Endothelial cell of umbilical vein (primary cell): Measurements from ENCODE around the gene UEVLD. TPM values are rescaled to one million over a fixed set of nuclear protein-coding genes. Genes with fewer than 3 reads are reported as not detected.

Experiments
- BruUV-seq: library from RNA; stranded (reverse); fragments of 400-500 nt; replicated peaks from 2 replicates; lab custom pipeline; 2021; lab: Mats Ljungman, UMichigan
- CTCF ChIA-PET: fragments of 300-600, 350-600 bp; sonication (Branson Sonifier 250); formaldehyde crosslinking; loops from one replicate; lab custom pipeline; 2021; ENCODE audit warnings: antibody characterized with exemption, inconsistent platforms; lab: Charles Lee
- POLR2A ChIA-PET: fragments of 300-600, 350-600 bp; sonication (Branson Sonifier 250); formaldehyde crosslinking; loops from one replicate; lab custom pipeline; 2021; ENCODE audit warnings: antibody characterized with exemption, inconsistent platforms; lab: Charles Lee
- DNase-seq: peaks from one replicate; pipeline ENCODE4 v3.0.0-alpha.2; 2011; ENCODE audit warnings: low read depth, low spot score
- FAIRE-seq: peaks from 2 replicates; lab custom pipeline; 2011; peaks lifted over from hg19 to GRCh38; lab: Jason Lieb, UNC
- H2AFZ ChIP-seq: 2 replicates; pipeline ENCODE4 v1.6.0; 2012; ENCODE audit warnings: low read depth, low read length, control low read depth, inconsistent platforms
- H3K27ac ChIP-seq: 2 replicates; pipeline ENCODE4 v1.5.1; 2011; ENCODE audit warnings: low read depth, mild to moderate bottlenecking, control low read depth, low read length, moderate library complexity; ENCODE audit not compliant: insufficient read depth
- H3K27me3 ChIP-seq, 2 experiments: 2 replicates each; pipeline versions ENCODE4 v1.6.0 to v1.6.1; 2011; ENCODE audit warnings: low read length in 2 of 2, mixed read lengths in 1 of 2; ENCODE audit not compliant: control insufficient read depth in 2 of 2, insufficient read depth in 2 of 2
- H3K36me3 ChIP-seq, 2 experiments: 2 replicates in 1 of 2; 3 replicates in 1 of 2; pipeline ENCODE4 v1.5.1; 2011; ENCODE audit warnings: low read length in 2 of 2, mild to moderate bottlenecking in 1 of 2, moderate library complexity in 1 of 2; ENCODE audit not compliant: control insufficient read depth in 2 of 2, insufficient read depth in 2 of 2; ENCODE audit errors: extremely low read depth in 1 of 2
- H3K4me1 ChIP-seq: 3 replicates; pipeline ENCODE4 v1.5.1; 2011; ENCODE audit warnings: mild to moderate bottlenecking, low read length; ENCODE audit not compliant: control insufficient read depth, insufficient read depth; ENCODE audit errors: extremely low read depth
- H3K4me2 ChIP-seq: 2 replicates; pipeline ENCODE4 v1.6.1; 2011; ENCODE audit warnings: low read length, control low read depth, mixed read lengths; ENCODE audit not compliant: insufficient read depth
- H3K4me3 ChIP-seq, 3 experiments: fragments of 200-600 bp in 1 of 3; sonication (generic), shearing (Covaris generic) in 1 of 3; replicated peaks in 1 of 3; 2 replicates each; pipeline ENCODE4 v1.5.1; 2011 to 2016; ENCODE audit warnings: control low read depth in 3 of 3, low read length in 3 of 3, mild to moderate bottlenecking in 2 of 3, inconsistent platforms in 1 of 3, low read depth in 1 of 3, moderate library complexity in 1 of 3; ENCODE audit not compliant: insufficient read depth in 1 of 3
- H3K79me2 ChIP-seq: 2 replicates; pipeline ENCODE4 v1.6.0; 2012; ENCODE audit warnings: low read length, inconsistent platforms; ENCODE audit not compliant: control insufficient read depth, insufficient read depth
- H3K9ac ChIP-seq: replicated peaks from 2 replicates; pipeline ENCODE3; 2011; ENCODE audit warnings: low read length, control low read depth; ENCODE audit not compliant: insufficient read depth; ENCODE audit errors: extremely low read depth
- H3K9me1 ChIP-seq: replicated peaks from 3 replicates; pipeline ENCODE4 v1.6.0; 2011; ENCODE audit warnings: mild to moderate bottlenecking, low read length; ENCODE audit not compliant: control insufficient read depth, insufficient read depth; ENCODE audit errors: extremely low read depth
- H3K9me3 ChIP-seq: replicated peaks from 2 replicates; pipeline ENCODE4 v1.5.1; 2012; ENCODE audit warnings: low read length, inconsistent platforms; ENCODE audit not compliant: control insufficient read depth, insufficient read depth
- H4K20me1 ChIP-seq: replicated peaks from 2 replicates; pipeline ENCODE3; 2011; ENCODE audit warnings: mild to moderate bottlenecking, low read length; ENCODE audit not compliant: control insufficient read depth, insufficient read depth; ENCODE audit errors: extremely low read depth
- CTCF ChIP-seq, 2 donors: IDR thresholded peaks; 1 replicate in 1 of 2; 2 replicates in 1 of 2; pipeline ENCODE4 v1.5.1; 2011; ENCODE audit warnings: low read length in 2 of 2, mild to moderate bottlenecking in 2 of 2, moderate library complexity in 2 of 2, control low read depth in 1 of 2, inconsistent platforms in 1 of 2, low read depth in 1 of 2; ENCODE audit not compliant: insufficient read depth in 1 of 2; ENCODE audit errors: extremely low read depth in 1 of 2
- EZH2 ChIP-seq: IDR thresholded peaks from 2 replicates; pipeline ENCODE4 v1.6.1; 2012; ENCODE audit warnings: borderline replicate concordance, low read depth, mild to moderate bottlenecking, moderate library complexity, low read length, inconsistent platforms; ENCODE audit not compliant: severe bottlenecking
- FOS ChIP-seq: IDR thresholded peaks from 2 replicates; pipeline ENCODE4 v1.6.1; 2011; ENCODE audit warnings: mild to moderate bottlenecking, low read length, moderate library complexity, borderline replicate concordance; ENCODE audit not compliant: insufficient read depth
- GATA2 ChIP-seq: IDR thresholded peaks from 2 replicates; pipeline ENCODE4 v1.7.0; 2011; ENCODE audit warnings: low read depth, mild to moderate bottlenecking, moderate library complexity, mixed read lengths, low read length; ENCODE audit not compliant: insufficient read length, insufficient read depth
- JUN ChIP-seq: IDR thresholded peaks from 2 replicates; pipeline ENCODE4 v1.6.1; 2011; ENCODE audit warnings: borderline replicate concordance, low read depth; ENCODE audit not compliant: insufficient read length, insufficient read depth
- MAX ChIP-seq: IDR thresholded peaks from 2 replicates; pipeline ENCODE4 v1.6.1; 2011; ENCODE audit not compliant: insufficient read depth, insufficient read length
- MYC ChIP-seq: IDR thresholded peaks from one replicate; pipeline ENCODE4 v1.6.1; 2011; ENCODE audit warnings: mild to moderate bottlenecking, low read depth, low read length
- POLR2A ChIP-seq: IDR thresholded peaks from 2 replicates; pipeline ENCODE4 v1.6.1; 2012; ENCODE audit warnings: low read depth, mild to moderate bottlenecking, control low read depth, low read length
- POLR2AphosphoS5 ChIP-seq: IDR thresholded peaks from 2 replicates; pipeline ENCODE4 v1.6.1; 2012; ENCODE audit warnings: low read depth, mild to moderate bottlenecking, control low read depth, low read length, moderate library complexity; ENCODE audit not compliant: insufficient read depth
- dilution Hi-C: fragments of 300-500 bp; cut with MboI; formaldehyde crosslinking; loops from one replicate; pipeline ENCODE4 v1.15.0; 2019; ENCODE audit warnings: low sequenced_read_pairs; ENCODE audit not compliant: extremely low pct_ligation_motif_present
- intact Hi-C: fragments of 100-400 bp; cut with micrococcal nuclease; formaldehyde crosslinking; loops from one replicate; pipeline ENCODE4 v1.10.0; 2022
- polyA plus RNA-seq, 4 experiments: library from polyadenylated mRNA; depleted of rRNA in 3 of 4; stranded (reverse) in 3 of 4; unstranded in 1 of 4; fragments of >200 nt; gene quantifications; 2 replicates each; pipeline versions ENCODE4 v1.2.1 to v1.2.3, GENCODE V29; 2011 to 2012; ENCODE audit warnings: missing spikeins in 1 of 4
- total RNA-seq: library from RNA; stranded (reverse); gene quantifications from 2 replicates; pipeline ENCODE4 v1.2.3, GENCODE V29; 2021

The UEVLD gene
- total and polyA plus RNA-seq, 2 donors (not counting 3 experiments of a cell fraction or from before 2014, with no cell fraction given), result 9.2 to 19.1 TPM

- Histone ChIP-seq H3K4me1 (peaks cover 6% of the 10 kb centered on the region), H3K9ac (no peak overlapping the region), H3K4me2 (no peak overlapping the region), H3K27me3 (no peaks in the 10 kb centered on the region), H3K4me3 (no peak overlapping the region), H3K9me3 (no peaks in the 10 kb centered on the region), H4K20me1 (no peaks in the 10 kb centered on the region), H3K36me3 (peaks cover 13 to 17% of the 10 kb centered on the region in 2 experiments), H3K79me2 (no peaks in the 10 kb centered on the region), H2AFZ (no peak overlapping the region), H3K9me1 (no peaks in the 10 kb centered on the region), H3K27ac (no peak overlapping the region)
- dilution Hi-C loops (no loop called here), intact Hi-C loops (no loop called here)
- DNase-seq (no peak), FAIRE-seq (no peak)
- no peak for TF ChIP-seq GATA2
- TF ChIP-seq FOS, result no peak
- TF ChIP-seq POLR2A, result no peak
- TF ChIP-seq EZH2, result no peak
- no peak for TF ChIP-seq CTCF (IDR thresholded peaks at IDR 0.05; ENCODE audit: extremely low read depth in 1 of 2, insufficient read depth in 1 of 2, low read depth in 1 of 2, low read length in 2 of 2)
- no peak for TF ChIP-seq POLR2AphosphoS5
- no peak for TF ChIP-seq MAX
- TF ChIP-seq JUN, result no peak
- no peak for TF ChIP-seq MYC
- ChIA-PET CTCF (no interaction called here), POLR2A (no interaction called here)
- no TSS peak for BruUV-seq
Observed at GRCh38 chr11:18611196-18611595, 22.7 kb upstream of the UEVLD start.
